Cerebellar cortex (tissue), 1 donor: ENCODE data around the gene FOXP1.

Source experiments
- DNase-seq: peaks from one replicate; pipeline ENCODE4 v3.0.0-alpha.2; 2015; ENCODE audit warnings: low spot score

Gene FOXP1

GRCh38 chr3:71563827-71564226, 19.7 kb downstream of the FOXP1 start:
- DNase-seq: no peak

GRCh38 chr3:71562938-71563337, 20.6 kb downstream of the FOXP1 start:
- no peak for DNase-seq

GRCh38 chr3:71560665-71561064, 22.9 kb downstream of the FOXP1 start:
- DNase-seq: no peak

- no peak for DNase-seq
These were observed 23.9 kb downstream of the FOXP1 start for GRCh38 chr3:71559578-71560162.

GRCh38 chr3:71559021-71559420, 24.5 kb downstream of the FOXP1 start:
- no peak for DNase-seq

GRCh38 chr3:71554649-71555048, 28.9 kb downstream of the FOXP1 start:
- no peak for DNase-seq

DNA sequence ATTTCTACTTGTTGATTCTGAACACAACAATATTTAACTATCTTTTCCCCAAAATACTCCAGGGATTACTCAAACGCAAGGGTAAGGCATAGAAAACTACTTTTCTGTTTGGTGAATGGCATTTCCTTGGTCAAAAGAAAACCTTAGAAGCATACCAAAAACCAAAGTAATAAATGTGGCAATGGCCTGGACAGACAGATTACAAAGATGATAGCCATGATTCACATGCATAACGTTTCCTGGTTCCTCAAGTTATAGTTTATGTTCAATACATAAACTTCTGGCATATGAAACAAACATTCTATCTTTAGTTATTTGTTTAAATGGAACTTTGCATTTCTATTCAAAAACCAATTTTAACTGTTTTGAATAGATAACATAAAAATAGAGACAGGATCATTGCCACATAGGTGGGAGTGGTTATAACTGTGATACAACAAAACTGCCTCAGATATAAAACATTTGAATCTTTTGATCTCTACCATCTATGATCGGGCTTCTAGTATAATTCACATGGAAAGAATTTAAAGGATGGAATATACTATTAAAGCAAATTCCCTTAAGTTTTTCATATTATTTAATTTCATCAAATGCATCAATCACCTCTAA, 32.1 kb downstream of the FOXP1 start:
- DNase-seq: no peak

DNA sequence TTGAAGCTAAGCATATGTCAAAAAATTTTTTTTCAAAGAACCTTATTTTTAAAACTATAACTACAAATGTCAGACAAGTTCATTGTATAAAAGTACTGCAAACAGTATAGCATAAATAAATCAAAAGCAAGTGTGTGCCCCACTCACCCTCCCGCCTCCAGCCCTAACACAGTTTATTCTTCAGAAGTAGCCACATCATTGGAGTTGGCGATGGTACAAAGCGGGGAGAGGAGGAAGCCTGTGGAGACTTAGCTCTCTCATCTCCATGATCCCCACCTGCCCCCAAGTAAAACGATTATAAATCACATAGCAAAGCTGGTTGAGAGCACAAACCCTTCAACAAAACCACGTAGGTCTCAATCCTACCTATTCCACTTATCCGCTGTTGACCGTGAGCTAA, 33.6 kb downstream of the FOXP1 start:
- no peak for DNase-seq

GRCh38 chr3:71548705-71549384, 34.7 kb downstream of the FOXP1 start:
- DNase-seq: no peak

DNA sequence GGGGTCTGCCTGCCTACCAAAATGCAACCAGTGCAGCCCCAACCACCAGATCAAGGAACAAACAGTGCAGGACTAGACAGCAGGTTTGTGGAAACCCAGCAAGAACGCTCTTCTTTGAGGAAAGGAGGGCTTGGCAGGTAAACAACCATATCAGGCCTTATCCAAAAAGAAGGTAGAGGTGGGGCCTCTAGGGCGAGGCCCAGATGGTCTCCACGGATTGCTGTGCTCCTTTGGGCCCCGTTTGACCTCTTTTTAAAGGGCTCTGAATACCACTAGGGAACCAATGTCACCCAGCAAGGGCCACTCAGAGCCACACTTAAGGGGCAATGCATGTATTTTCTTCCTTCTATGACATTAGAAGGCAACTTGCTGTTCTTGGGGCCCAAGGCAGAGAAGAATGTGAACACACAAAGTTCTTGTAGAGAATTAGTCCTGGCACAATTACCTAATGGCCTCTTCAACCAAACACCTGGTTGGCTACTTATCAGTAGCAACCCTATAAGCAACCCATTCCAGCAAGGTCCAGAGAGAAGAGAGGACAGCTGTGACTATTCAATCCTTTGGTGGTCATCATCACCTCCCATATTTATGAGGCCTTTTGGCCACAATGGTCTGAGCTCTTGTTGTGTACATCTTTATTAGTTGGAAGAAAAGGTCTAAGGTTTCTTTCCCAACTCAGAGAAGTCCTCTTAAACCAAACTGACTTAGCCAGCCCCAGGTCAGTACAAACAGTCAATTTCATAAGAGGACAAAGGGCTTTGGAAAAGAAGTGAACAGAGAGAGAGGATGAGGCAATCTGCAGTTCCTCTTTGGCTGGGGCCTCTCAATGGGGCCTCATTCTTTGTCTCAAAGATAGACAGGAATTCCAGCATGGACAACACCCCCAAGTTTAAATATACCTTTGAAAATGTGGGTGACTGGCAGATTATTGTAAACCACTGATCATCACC, 36.0 kb downstream of the FOXP1 start:
- DNase-seq: no peak

DNA sequence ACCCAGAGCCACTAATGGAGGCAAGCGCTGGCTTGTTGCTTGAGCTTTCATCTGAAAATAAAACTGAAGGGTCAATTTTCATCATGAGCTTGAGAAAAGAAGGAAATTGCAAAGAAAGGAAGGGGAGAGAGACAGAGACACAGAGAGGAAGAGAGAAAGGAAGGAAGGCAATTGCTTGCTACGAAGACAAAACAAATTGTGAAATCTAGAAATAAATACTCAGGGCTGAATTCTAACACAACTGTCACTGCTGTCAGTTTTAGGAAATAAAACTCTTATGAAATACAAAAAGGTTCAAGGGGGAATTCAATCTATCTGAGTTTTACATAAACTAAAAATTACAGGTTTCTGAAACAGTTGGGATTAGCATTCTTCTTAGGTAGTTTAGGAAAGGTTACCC, 36.7 kb downstream of the FOXP1 start:
- no peak for DNase-seq

DNA sequence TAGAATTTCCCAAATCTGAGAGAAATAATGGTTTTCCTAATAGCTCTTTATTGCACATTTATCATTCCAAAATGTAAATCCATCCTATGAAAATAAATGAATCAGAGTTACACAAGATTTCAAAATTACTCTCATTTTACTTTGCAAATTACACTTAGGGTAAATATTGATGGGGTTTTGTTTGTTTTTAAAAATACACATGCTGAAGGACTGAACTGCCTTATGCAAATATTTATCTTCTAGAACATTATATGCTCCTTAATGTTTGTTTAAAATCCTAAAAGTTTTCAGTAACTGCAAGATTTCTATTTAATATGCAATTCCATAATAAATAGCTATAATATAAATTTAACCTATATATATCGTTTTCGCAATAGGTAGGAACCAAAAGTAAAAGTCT, 38.2 kb downstream of the FOXP1 start:
- no peak for DNase-seq

GRCh38 chr3:71543371-71544016, 40.0 kb downstream of the FOXP1 start:
- DNase-seq: peak; percentile 43

- peak; percentile 77 for DNase-seq
These were observed 40.8 kb downstream of the FOXP1 start for GRCh38 chr3:71542521-71543370.

GRCh38 chr3:71541313-71541712, 42.2 kb downstream of the FOXP1 start:
- no peak for DNase-seq

DNA sequence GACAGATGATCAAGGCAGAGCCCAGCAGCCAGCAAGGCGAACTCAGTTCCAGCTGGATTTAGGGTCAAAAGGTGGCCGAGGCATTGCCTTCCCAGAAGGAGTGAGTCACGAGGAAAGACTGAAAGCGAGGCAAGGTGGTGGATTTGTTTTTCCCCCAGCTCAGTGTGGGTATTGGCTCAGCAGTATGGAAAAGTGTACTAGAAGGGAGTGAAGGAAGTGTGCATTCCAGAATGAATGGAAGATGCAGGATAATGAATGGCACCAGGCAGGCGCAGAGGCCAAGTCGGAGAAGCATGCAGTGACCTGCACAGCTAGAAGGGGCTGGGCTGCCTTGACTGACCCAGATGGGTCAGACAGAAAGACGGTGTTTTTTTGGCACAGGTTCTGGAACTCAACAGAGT, 46.3 kb downstream of the FOXP1 start:
- no peak for DNase-seq

- DNase-seq: no peak
These were observed 47.1 kb downstream of the FOXP1 start for GRCh38 chr3:71536376-71536965.

DNA sequence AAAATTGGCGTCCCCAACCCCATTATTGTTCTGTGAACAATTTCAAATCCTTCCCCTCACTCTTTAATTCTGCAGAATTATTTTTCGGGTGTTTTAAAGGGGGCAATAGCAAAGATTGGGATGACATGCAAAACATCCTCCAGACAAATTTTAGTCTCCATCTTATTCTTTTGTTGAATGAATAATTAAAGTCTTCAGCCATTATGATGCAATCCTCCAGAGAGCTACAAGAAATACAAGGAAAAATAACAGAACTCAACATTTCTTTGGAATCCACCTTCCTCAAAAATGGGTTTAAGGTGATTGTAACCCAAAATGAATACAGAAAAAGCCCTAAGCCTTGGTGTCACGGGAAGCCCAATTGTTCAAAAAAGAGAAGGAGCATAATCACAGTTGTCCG, 49.9 kb downstream of the FOXP1 start:
- DNase-seq: no peak

DNA sequence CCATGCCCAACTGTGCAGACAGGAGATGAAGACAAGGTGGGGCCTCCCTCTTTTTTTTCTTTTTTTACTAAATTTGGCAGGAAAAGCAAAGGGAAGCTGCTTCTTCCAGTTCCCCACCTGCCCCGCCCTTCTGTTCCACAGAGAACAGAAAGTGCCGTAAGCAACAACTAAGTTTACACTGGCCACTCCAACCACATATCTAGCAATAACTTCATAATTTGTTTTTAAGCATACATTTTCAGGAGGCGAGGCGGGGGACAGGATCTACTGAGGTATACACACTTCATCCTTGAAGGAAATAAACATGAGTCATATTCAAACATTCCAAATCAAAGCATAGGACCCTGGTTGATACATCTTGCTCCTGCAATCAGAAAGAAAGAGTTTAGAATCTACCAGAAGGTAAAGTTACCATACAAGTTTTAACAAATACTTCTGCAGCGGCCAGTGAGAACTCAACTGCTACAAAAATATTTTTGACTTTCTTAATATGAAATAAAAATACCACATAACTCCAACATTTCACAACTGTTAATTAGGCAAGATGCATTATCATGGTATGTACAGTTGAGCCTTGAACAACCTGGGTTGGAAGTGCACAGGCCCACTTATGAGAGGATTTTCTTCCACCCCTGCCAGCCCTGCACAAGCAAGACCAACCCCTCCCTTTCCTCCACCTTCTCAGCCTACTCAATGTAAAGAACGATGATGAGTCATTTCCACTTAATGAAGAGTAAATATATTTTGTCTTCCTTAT, 50.7 kb downstream of the FOXP1 start:
- no peak for DNase-seq
